Vagina (tissue), 2 donors: ENCODE measurements around the gene AARSD1. TPM values are rescaled to one million over a fixed set of nuclear protein-coding genes. Genes with fewer than 3 reads are reported as not detected.
"Not testable (repeated sequence)": the region's sequence is repeated elsewhere in the genome, so short reads cannot be mapped to it uniquely, and the experiment has no call there.

Source experiments
- DNase-seq, 2 donors: peaks; one replicate each; pipeline ENCODE4 v3.0.0-alpha.2; 2017; ENCODE audit errors: extremely low spot score in 2 of 2
- H3K27ac ChIP-seq: fragments of 200-600 bp; sonication (generic); one replicate; pipeline ENCODE4 v1.5.1; 2019
- H3K27me3 ChIP-seq: fragments of 200-600 bp; sonication (generic); one replicate; pipeline ENCODE4 v1.5.1; 2019
- H3K36me3 ChIP-seq, 2 donors: fragments of 200-600 bp; sonication (generic); one replicate each; pipeline ENCODE4 v1.5.1; 2017 to 2019
- H3K4me1 ChIP-seq: fragments of 200-600 bp; sonication (generic); one replicate; pipeline ENCODE4 v1.5.1; 2019
- H3K4me3 ChIP-seq, 2 donors: fragments of 200-600 bp; sonication (generic); 1 replicate in 1 of 2; 2 replicates in 1 of 2; pipeline ENCODE4 v1.5.1; 2016 to 2019
- H3K9me3 ChIP-seq: fragments of 200-600 bp; sonication (generic); one replicate; pipeline ENCODE4 v1.5.1; 2019
- POLR2A ChIP-seq, 2 donors: fragments of 450-650 bp; IDR thresholded peaks; one replicate each; pipeline ENCODE4 v1.6.1; 2017; ENCODE audit warnings: antibody characterized with exemption in 2 of 2, mild to moderate bottlenecking in 2 of 2, moderate library complexity in 2 of 2
- POLR2AphosphoS5 ChIP-seq, 2 donors: sonication (generic); formaldehyde crosslinking; IDR thresholded peaks; one replicate each; pipeline ENCODE4 v1.9.0; 2017; ENCODE audit warnings: antibody characterized with exemption in 2 of 2, mild to moderate bottlenecking in 2 of 2, low read depth in 1 of 2; ENCODE audit not compliant: insufficient read depth in 1 of 2
- intact Hi-C: fragments of 100-400 bp; cut with DNase I; formaldehyde crosslinking; loops from one replicate; pipeline ENCODE4 v1.15.1; 2023
- total RNA-seq: library from RNA; depleted of rRNA; stranded (reverse); fragments of >200 nt; gene quantifications from one replicate; pipeline ENCODE4 v1.2.3, GENCODE V29; 2016
- TF ChIP-seq, protein P1 (sequence below), 3 experiments: fragments of 450-650 bp in 2 of 3; fragments of 200-600 bp in 1 of 3; sonication (generic) in 1 of 3; IDR thresholded peaks; one replicate each; pipeline ENCODE4 v1.5.1; 2017 to 2019; ENCODE audit warnings: antibody characterized with exemption in 3 of 3, mild to moderate bottlenecking in 2 of 3, moderate library complexity in 2 of 3

The AARSD1 gene
- total RNA-seq, 1 donor from 2014 or later, result 53.5 TPM

DNA sequence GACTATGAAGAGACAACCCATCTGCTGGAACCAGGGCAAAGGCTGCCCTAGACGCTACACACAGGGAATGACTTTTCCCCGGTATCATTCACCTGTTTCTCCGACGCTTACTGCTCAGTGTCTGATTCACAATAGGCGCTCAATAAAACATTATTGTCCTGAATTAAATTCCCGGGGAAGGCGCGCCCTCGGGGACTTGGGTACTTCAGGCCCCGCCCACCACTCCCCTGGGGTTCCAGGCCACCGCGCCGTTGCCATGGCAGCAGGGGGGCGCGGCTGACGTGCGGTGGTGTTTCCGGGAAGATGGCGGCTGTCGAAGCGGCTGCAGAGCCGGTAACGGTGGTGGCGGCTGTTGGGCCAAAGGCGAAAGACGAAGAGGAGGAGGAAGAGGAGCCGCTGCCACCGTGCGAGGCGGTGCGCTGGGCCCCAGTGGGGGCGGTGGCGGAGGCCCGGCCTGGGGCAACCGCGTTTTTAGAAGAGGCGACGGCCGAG is 16.1 kb upstream of the AARSD1 start, which contains the start of gene RUNDC1:
Gene RUNDC1 (plus strand): TSS at position 292 of the 492 bp plus-strand sequence. CDS start 12 bp downstream, at position 304.
- Histone ChIP-seq H3K27ac (peak within 1 kb of the TSS; percentile 68), H3K9me3 (no peaks in the 10 kb centered on the region), H3K4me3 (peak within 1 kb of the TSS; percentile 77 to 88), H3K27me3 (no peaks in the 10 kb centered on the region), H3K4me1 (peaks cover 26% of the 10 kb centered on the region), H3K36me3 (no peaks in the 10 kb centered on the region)
- TF ChIP-seq, protein P1, sequence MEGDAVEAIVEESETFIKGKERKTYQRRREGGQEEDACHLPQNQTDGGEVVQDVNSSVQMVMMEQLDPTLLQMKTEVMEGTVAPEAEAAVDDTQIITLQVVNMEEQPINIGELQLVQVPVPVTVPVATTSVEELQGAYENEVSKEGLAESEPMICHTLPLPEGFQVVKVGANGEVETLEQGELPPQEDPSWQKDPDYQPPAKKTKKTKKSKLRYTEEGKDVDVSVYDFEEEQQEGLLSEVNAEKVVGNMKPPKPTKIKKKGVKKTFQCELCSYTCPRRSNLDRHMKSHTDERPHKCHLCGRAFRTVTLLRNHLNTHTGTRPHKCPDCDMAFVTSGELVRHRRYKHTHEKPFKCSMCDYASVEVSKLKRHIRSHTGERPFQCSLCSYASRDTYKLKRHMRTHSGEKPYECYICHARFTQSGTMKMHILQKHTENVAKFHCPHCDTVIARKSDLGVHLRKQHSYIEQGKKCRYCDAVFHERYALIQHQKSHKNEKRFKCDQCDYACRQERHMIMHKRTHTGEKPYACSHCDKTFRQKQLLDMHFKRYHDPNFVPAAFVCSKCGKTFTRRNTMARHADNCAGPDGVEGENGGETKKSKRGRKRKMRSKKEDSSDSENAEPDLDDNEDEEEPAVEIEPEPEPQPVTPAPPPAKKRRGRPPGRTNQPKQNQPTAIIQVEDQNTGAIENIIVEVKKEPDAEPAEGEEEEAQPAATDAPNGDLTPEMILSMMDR (IDR thresholded peaks at IDR 0.05), result no peak
- TF ChIP-seq POLR2A (IDR thresholded peaks at IDR 0.05), result no peak
- peak; percentile 66 to 77 for TF ChIP-seq POLR2AphosphoS5 (IDR thresholded peaks at IDR 0.05; ENCODE audit: insufficient read depth in 1 of 2, low read depth in 1 of 2)
- DNase-seq, result no peak
- intact Hi-C loops, result no loop called here

DNA sequence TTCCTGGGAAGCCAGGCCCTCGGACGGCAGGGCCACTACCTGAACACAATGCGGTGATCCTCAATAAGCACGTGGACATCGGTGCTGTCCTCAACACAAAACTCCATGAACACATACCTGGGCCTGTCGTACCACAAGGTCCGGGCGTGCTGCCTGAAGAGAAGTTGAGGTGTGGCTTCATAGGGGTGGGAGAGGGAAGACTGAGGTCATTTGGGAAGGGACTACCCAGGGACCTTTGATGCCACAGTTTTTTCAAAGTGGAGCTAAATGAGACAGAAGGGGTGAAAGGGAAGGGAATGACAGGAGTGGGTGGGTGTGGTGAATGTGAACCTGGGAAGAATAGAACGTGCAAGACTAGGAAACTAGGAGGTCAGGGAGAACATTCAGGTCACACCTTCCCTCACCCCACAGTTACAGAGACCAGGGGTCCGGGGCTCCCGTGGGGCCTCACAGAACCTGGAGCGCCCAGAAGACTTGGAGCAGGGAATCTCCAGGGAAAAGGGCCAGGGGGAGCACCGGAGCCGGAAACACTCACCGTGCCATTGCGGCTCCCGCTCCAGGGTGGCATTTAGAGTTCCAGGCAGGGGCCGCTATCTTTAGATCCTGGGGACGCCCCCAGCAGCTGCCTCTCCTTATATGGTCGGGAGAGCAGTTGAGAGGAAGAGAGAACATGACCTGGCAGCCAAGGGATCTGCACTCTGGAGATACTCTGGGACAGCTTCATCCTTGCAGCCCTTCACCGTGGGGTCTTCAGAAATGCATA is 15.4 kb upstream of the AARSD1 start, which contains the start of gene PTGES3L:
Gene PTGES3L (minus strand): TSS at position 570 of the 763 bp plus-strand sequence. CDS start 27 bp downstream, at position 543.
- no peaks in the 10 kb centered on the region for H3K9me3 ChIP-seq
- no peak for DNase-seq
- peaks cover 26% of the 10 kb centered on the region for H3K4me1 ChIP-seq
- intact Hi-C loops, result no loop called here
- TF ChIP-seq POLR2AphosphoS5 (IDR thresholded peaks at IDR 0.05; ENCODE audit: insufficient read depth in 1 of 2, low read depth in 1 of 2), result no peak
- no peak for TF ChIP-seq POLR2A (IDR thresholded peaks at IDR 0.05)
- TF ChIP-seq, protein P1 (IDR thresholded peaks at IDR 0.05), result no peak
- no peaks in the 10 kb centered on the region for H3K36me3 ChIP-seq
- no peaks in the 10 kb centered on the region for H3K27me3 ChIP-seq
- peak within 1 kb of the TSS; percentile 68 for H3K27ac ChIP-seq
- peak within 1 kb of the TSS; percentile 77 to 88 for H3K4me3 ChIP-seq

DNA sequence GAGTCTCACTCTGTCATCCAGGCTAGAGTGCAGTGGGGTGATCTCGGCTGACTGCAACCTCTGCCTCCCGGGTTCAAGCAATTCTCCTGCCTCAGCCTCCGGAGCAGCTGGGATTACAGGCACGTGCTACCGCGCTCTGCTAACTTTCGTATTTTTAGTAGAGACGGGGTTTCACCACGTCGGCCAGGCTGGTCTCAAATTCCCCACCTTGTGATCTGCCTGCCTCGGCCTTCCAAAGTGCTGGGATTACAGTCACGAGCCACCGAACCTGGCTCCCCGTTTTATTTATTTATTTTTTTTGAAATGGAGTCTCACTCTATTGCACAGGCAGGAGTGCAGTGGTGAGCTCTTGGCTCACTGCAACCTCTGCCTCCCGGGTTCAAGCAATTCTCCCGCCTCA is 11.4 kb upstream of the AARSD1 start:
- H3K27me3 ChIP-seq, DNase-seq, H3K4me3 ChIP-seq, intact Hi-C loops, H3K27ac ChIP-seq, H3K36me3 ChIP-seq, H3K9me3 ChIP-seq: not testable (repeated sequence)
- H3K4me1 ChIP-seq, result peaks cover 10% of the 10 kb centered on the region

DNA sequence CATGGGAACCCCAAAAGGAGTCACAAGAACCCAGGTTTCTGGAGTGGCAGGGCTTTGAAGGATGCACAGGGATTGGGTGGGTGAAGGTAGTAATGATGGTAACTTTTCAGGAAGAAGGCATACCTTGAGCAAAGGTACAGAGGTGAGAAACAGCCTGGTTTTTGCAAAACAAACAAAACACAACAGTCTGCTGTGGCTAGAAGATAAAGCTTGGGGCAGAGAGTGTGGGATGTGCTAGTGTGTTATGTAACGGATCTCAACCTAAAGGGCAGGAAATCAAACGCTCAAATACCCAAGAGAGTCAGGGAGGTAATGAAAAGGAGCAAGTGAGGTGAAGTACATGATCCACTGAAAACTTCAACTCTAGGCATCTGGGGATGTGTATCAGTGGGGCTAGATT is 11.0 kb upstream of the AARSD1 start:
- Histone ChIP-seq H3K27me3 (no peaks in the 10 kb centered on the region), H3K9me3 (no peaks in the 10 kb centered on the region), H3K4me3 (no peak overlapping the region), H3K4me1 (peaks cover 9% of the 10 kb centered on the region), H3K36me3 (no peaks in the 10 kb centered on the region), H3K27ac (no peak overlapping the region)
- intact Hi-C loops, result no loop called here
- DNase-seq, result no peak
- no peak for TF ChIP-seq POLR2AphosphoS5 (IDR thresholded peaks at IDR 0.05; ENCODE audit: insufficient read depth in 1 of 2, low read depth in 1 of 2)
- TF ChIP-seq POLR2A (IDR thresholded peaks at IDR 0.05), result no peak
- TF ChIP-seq, protein P1 (IDR thresholded peaks at IDR 0.05), result no peak

DNA sequence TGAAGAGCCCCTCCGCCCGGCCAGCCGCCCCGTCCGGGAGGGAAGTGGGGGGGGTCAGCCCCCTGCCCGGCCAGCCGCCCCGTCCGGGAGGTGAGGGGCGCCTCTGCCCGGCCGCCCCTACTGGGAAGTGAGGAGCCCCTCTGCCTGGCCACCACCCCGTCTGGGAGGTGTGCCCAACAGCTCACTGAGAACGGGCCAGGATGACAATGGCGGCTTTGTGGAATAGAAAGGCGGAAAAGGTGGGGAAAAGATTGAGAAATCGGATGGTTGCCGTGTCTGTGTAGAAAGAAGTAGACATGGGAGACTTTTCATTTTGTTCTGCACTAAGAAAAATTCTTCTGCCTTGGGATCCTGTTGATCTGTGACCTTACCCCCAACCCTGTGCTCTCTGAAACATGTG is 9.1 kb upstream of the AARSD1 start:
- H3K36me3 ChIP-seq, intact Hi-C loops, H3K4me3 ChIP-seq, DNase-seq, H3K9me3 ChIP-seq, H3K27ac ChIP-seq, H3K4me1 ChIP-seq, H3K27me3 ChIP-seq: not testable (repeated sequence)

DNA sequence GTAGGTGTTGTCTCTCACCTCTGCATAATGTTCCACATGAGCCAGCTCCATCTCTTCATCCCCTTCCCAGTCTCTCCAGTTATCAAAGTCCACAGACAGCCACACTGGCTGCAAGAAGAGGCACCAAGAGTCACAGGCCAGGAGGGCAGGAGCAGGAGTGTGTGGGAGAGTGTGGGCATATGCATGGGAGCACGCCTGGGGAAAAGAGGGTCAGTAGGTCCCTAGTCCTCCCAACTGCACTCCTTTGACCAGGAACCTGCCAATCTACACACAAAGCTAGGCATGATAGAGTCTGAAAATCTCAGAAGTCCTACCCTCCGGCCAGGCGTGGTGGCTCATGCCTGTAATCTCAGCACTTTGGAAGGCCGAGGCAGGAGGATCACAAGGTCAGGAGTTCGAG is 7.3 kb upstream of the AARSD1 start:
- Histone ChIP-seq H3K9me3 (no peaks in the 10 kb centered on the region), H3K4me3 (no peak overlapping the region), H3K27ac (no peak overlapping the region), H3K27me3 (no peaks in the 10 kb centered on the region), H3K4me1 (no peaks in the 10 kb centered on the region), H3K36me3 (no peaks in the 10 kb centered on the region)
- TF ChIP-seq POLR2AphosphoS5 (IDR thresholded peaks at IDR 0.05; ENCODE audit: insufficient read depth in 1 of 2, low read depth in 1 of 2) (no peak), POLR2A (IDR thresholded peaks at IDR 0.05) (no peak)
- TF ChIP-seq, protein P1 (IDR thresholded peaks at IDR 0.05), result no peak
- DNase-seq, result no peak
- intact Hi-C loops, result no loop called here
